GM23338 (cell line): ENCODE measurements around the gene NINL. TPM values are rescaled to one million over a fixed set of nuclear protein-coding genes. Genes with fewer than 3 reads are reported as not detected.

ENCODE experiments used
- ATAC-seq: fragments of 200-7000 bp; cut with Tn5 transposase; 3 replicates; pipeline ENCODE4 v1.9.1; 2020
- DNase-seq: peaks from one replicate; pipeline ENCODE4 v3.0.0-alpha.2; 2015; ENCODE audit warnings: low spot score
- H2AFZ ChIP-seq: fragments of 200-600 bp; sonication (generic); 2 replicates; pipeline ENCODE4 v1.8.0; 2016; ENCODE audit warnings: antibody characterized with exemption, mild to moderate bottlenecking, moderate library complexity
- H3F3A ChIP-seq: fragments of 200-600 bp; sonication (generic); replicated peaks from 2 replicates; pipeline ENCODE4 v1.8.0; 2017; ENCODE audit warnings: antibody characterized with exemption, mixed run types, low read depth
- H3K27ac ChIP-seq: fragments of 200-600 bp; sonication (generic); 2 replicates; pipeline ENCODE4 v1.6.1; 2016; ENCODE audit warnings: low read depth
- H3K27me3 ChIP-seq: fragments of 200-600 bp; sonication (generic); 2 replicates; pipeline ENCODE4 v1.8.0; 2016; ENCODE audit warnings: mild to moderate bottlenecking, mixed run types, moderate library complexity; ENCODE audit not compliant: insufficient read depth
- H3K36me3 ChIP-seq: fragments of 200-600 bp; sonication (generic); 2 replicates; pipeline ENCODE4 v1.8.0; 2016; ENCODE audit warnings: mild to moderate bottlenecking; ENCODE audit not compliant: insufficient read depth
- H3K4me1 ChIP-seq: fragments of 200-600 bp; sonication (generic); 2 replicates; pipeline ENCODE4 v1.8.0; 2016; ENCODE audit warnings: mild to moderate bottlenecking, moderate library complexity; ENCODE audit not compliant: insufficient read depth
- H3K4me2 ChIP-seq: fragments of 200-600 bp; sonication (generic); 2 replicates; pipeline ENCODE4 v1.7.1; 2017; ENCODE audit warnings: mixed run types
- H3K4me3 ChIP-seq: fragments of 200-600 bp; sonication (generic); 2 replicates; pipeline ENCODE4 v1.6.1; 2016; ENCODE audit warnings: mixed run types
- H3K79me2 ChIP-seq: fragments of 200-600 bp; sonication (generic); replicated peaks from 2 replicates; pipeline ENCODE4 v1.8.0; 2017; ENCODE audit warnings: mild to moderate bottlenecking; ENCODE audit not compliant: insufficient read depth
- H3K9me2 ChIP-seq: fragments of 200-600 bp; sonication (generic); 2 replicates; pipeline ENCODE4 v1.8.0; 2017; ENCODE audit not compliant: insufficient read depth
- H4K20me1 ChIP-seq: fragments of 200-600 bp; sonication (generic); replicated peaks from 2 replicates; pipeline ENCODE4 v1.8.0; 2017; ENCODE audit warnings: mild to moderate bottlenecking; ENCODE audit not compliant: insufficient read depth
- H3K27ac Mint-ChIP-seq: 2 replicates; pipeline ENCODE4 v1.8.0; 2020; ENCODE audit warnings: inconsistent platforms, mild to moderate bottlenecking, moderate library complexity, mixed read lengths
- H3K27me3 Mint-ChIP-seq: 3 replicates; pipeline ENCODE4 v1.8.0; 2022; ENCODE audit warnings: low read depth, mild to moderate bottlenecking, moderate library complexity, mixed read lengths, inconsistent platforms; ENCODE audit not compliant: insufficient read depth, poor library complexity
- H3K36me3 Mint-ChIP-seq: 3 replicates; pipeline ENCODE4 v1.8.0; 2021; ENCODE audit warnings: low read depth, mild to moderate bottlenecking, inconsistent platforms, moderate library complexity, mixed read lengths
- H3K4me1 Mint-ChIP-seq: 3 replicates; pipeline ENCODE4 v1.8.0; 2020; ENCODE audit warnings: mild to moderate bottlenecking, inconsistent platforms, mixed read lengths
- H3K4me3 Mint-ChIP-seq: 3 replicates; pipeline ENCODE4 v1.8.0; 2021; ENCODE audit warnings: moderate library complexity, mild to moderate bottlenecking, inconsistent platforms, mixed read lengths
- H3K9me3 Mint-ChIP-seq: 3 replicates; pipeline ENCODE4 v1.8.0; 2020; ENCODE audit warnings: moderate library complexity, mild to moderate bottlenecking, inconsistent platforms, mixed read lengths
- CTCF ChIP-seq, 2 experiments: fragments of 200-600 bp in 1 of 2; sonication (generic) in 1 of 2; conservative IDR thresholded peaks; 2 replicates each; pipeline versions ENCODE4 v1.5.1 to v1.6.1; 2016 to 2017; ENCODE audit warnings: antibody characterized with exemption in 2 of 2, low read depth in 2 of 2, mild to moderate bottlenecking in 2 of 2, moderate library complexity in 1 of 2
- ETS1 ChIP-seq: IDR thresholded peaks from 2 replicates; pipeline ENCODE4 v1.6.1; 2016; ENCODE audit warnings: antibody characterized with exemption
- EZH2 ChIP-seq: fragments of 200-600 bp; sonication (generic); IDR thresholded peaks from one replicate; pipeline ENCODE4 v1.8.0; 2017; ENCODE audit warnings: antibody characterized with exemption, mild to moderate bottlenecking, low read depth; ENCODE audit not compliant: unreplicated experiment
- EZH2phosphoT487 ChIP-seq: fragments of 200-600 bp; sonication (generic); IDR thresholded peaks from one replicate; pipeline ENCODE4 v1.8.1; 2018; ENCODE audit warnings: antibody characterized with exemption; ENCODE audit not compliant: unreplicated experiment
- JUNB ChIP-seq: IDR thresholded peaks from one replicate; pipeline ENCODE4 v1.6.1; 2016; ENCODE audit warnings: antibody characterized with exemption; ENCODE audit not compliant: unreplicated experiment
- NANOG ChIP-seq: IDR thresholded peaks from 2 replicates; pipeline ENCODE4 v1.6.1; 2016; ENCODE audit warnings: antibody characterized with exemption, borderline replicate concordance
- REST ChIP-seq: IDR thresholded peaks from one replicate; pipeline ENCODE4 v1.6.1; 2018; ENCODE audit warnings: antibody characterized with exemption; ENCODE audit not compliant: unreplicated experiment
- STAT1 ChIP-seq: IDR thresholded peaks from one replicate; pipeline ENCODE4 v1.6.1; 2016; ENCODE audit warnings: antibody characterized with exemption; ENCODE audit not compliant: unreplicated experiment
- ZNF114 ChIP-seq: fragments of 250-450 bp; sonication (Bioruptor Pico); IDR thresholded peaks from 2 replicates; pipeline ENCODE4 v1.5.0; 2020; ENCODE audit warnings: mild to moderate bottlenecking, moderate library complexity
- polyA plus RNA-seq: library from polyadenylated mRNA; unstranded; fragments of >200 nt; fragmentation: Nextera tagmentation; extraction: Ambion mirVana; gene quantifications from 2 replicates; pipeline ENCODE4 v1.2.1, GENCODE V29; 2016
- total RNA-seq: library from RNA; depleted of rRNA; stranded (reverse); fragments of >200 nt; shearing (Covaris generic); gene quantifications from 2 replicates; pipeline ENCODE4 v1.2.3, GENCODE V29; 2014

NINL gene
- total and polyA plus RNA-seq, 2 experiments from 2014 or later = 18.0 to 31.2 TPM

GRCh38 chr20:25478889-25479568 is 106.3 kb downstream of the NINL start (continued):
- TF ChIP-seq REST (no peak), ETS1 (no peak), NANOG (no peak), CTCF (conservative IDR thresholded peaks at IDR 0.05; ENCODE audit: low read depth in 2 of 2) (no peak)

- Histone ChIP-seq H3K36me3 (no peaks in the 10 kb centered on the region), H3K4me1 (no peaks in the 10 kb centered on the region), H4K20me1 (peaks cover 5% of the 10 kb centered on the region), H3K9me2 (no peaks in the 10 kb centered on the region), H3F3A (no peaks in the 10 kb centered on the region), H3K4me3 (no peak overlapping the region), H2AFZ (no peak overlapping the region), H3K79me2 (no peaks in the 10 kb centered on the region), H3K4me2 (no peak overlapping the region), H3K27ac (no peak overlapping the region), H3K27me3 (no peaks in the 10 kb centered on the region)
- H3K36me3 Mint-ChIP-seq = peaks cover 51% of the 10 kb centered on the region
- ATAC-seq (no peak), DNase-seq (no peak)
- H3K4me3 Mint-ChIP-seq = no peak overlapping the region
- H3K27ac Mint-ChIP-seq = no peak overlapping the region
- no peaks in the 10 kb centered on the region for H3K4me1 Mint-ChIP-seq
- no peaks in the 10 kb centered on the region; the same call in 2 of the 3 replicates for H3K9me3 Mint-ChIP-seq
- H3K27me3 Mint-ChIP-seq = no peaks in the 10 kb centered on the region
- no peak for TF ChIP-seq EZH2
- no peak for TF ChIP-seq CTCF (conservative IDR thresholded peaks at IDR 0.05; ENCODE audit: low read depth in 2 of 2)
- TF ChIP-seq EZH2phosphoT487 = no peak
- no peak for TF ChIP-seq JUNB
- no peak for TF ChIP-seq STAT1
- no peak for TF ChIP-seq ZNF114 (CRISPR knock-in tag)
Measured at GRCh38 chr20:25477014-25477882, 108.1 kb downstream of the NINL start.
